ENCODE results near the gene RAD51B. TPM values are rescaled to one million over a fixed set of nuclear protein-coding genes. Genes with fewer than 3 reads are reported as not detected.

The RAD51B gene
- total and polyA plus RNA-seq, 2 experiments from 2014 or later, result 10.1 to 18.0 TPM

DNA sequence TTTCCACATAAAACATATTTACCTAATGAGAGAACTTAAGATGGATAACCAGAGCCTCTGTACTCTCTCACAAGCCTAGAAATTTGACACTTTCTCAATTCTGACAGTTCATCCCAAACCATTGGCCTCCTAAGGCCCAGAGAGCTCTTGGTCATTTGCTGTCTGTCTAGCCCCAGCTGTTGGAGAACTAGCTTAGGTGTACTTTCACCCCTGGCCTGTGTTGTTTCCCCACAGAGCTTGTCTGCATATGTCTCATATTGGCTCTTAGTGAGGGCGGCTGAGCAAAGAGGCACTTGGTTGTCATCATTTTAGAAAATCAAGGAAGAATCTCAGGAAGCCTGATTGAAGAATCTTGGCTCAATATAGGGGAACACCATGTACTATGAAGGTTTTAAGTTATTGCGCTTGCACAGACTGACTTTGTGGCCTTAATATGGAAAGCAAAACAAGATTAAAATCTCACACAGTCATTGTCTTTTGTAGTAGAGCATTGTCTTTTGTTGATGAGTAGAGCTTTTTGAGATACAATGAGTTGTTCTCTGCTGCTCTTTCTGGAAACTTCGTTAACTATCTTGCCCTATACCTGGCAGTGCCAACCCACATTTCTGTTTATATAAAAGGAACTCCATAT is 324.6 kb downstream of the RAD51B start:
- H3K9me2 ChIP-seq (replicated peaks; ENCODE audit: insufficient read depth), result no peaks in the 10 kb centered on the region
- peaks cover 68% of the 10 kb centered on the region for H3K4me1 ChIP-seq (ENCODE audit: insufficient read depth)
- TF ChIP-seq EZH2phosphoT487 (IDR thresholded peaks at IDR 0.05; ENCODE audit: low read depth, severe bottlenecking, unreplicated experiment) (no peak), EZH2 (IDR thresholded peaks at IDR 0.05; ENCODE audit: borderline replicate concordance) (no peak), CTCF (IDR thresholded peaks at IDR 0.05; ENCODE audit: poor library complexity) (no peak)
- peak; percentile 64 for DNase-seq (ENCODE audit: low spot score)
- H3K79me2 ChIP-seq, result no peaks in the 10 kb centered on the region
- no peaks in the 10 kb centered on the region for H3K9me3 ChIP-seq (ENCODE audit: low read depth)
- no peak overlapping the region for H3K4me3 ChIP-seq
- WGBS (ENCODE audit: low lambda C conversion rate, missing lambda C conversion rate), result 90% methylated on average over 3 of the region's 3 CpGs
- no peak overlapping the region for H3K4me2 ChIP-seq
- H3K27ac ChIP-seq, result peak overlapping the region; percentile 93
- no peak overlapping the region for H2AFZ ChIP-seq
- no peaks in the 10 kb centered on the region for H3K36me3 ChIP-seq (replicated peaks; ENCODE audit: insufficient read depth, low read depth)
- H4K20me1 ChIP-seq (ENCODE audit: insufficient read depth, poor library complexity, severe bottlenecking), result no peaks in the 10 kb centered on the region
- H3K27me3 ChIP-seq, result no peaks in the 10 kb centered on the region

GRCh38 chr14:68145036-68145435 is 325.5 kb downstream of the RAD51B start:
- Histone ChIP-seq H3K4me1 (ENCODE audit: insufficient read depth) (peaks cover 59% of the 10 kb centered on the region), H3K36me3 (replicated peaks; ENCODE audit: insufficient read depth, low read depth) (no peaks in the 10 kb centered on the region), H3K79me2 (no peaks in the 10 kb centered on the region), H3K4me2 (no peak overlapping the region), H3K4me3 (no peak overlapping the region), H3K27ac (peak overlapping the region; percentile 93), H2AFZ (no peak overlapping the region), H4K20me1 (ENCODE audit: insufficient read depth, poor library complexity, severe bottlenecking) (no peaks in the 10 kb centered on the region), H3K9me3 (ENCODE audit: low read depth) (no peaks in the 10 kb centered on the region), H3K27me3 (no peaks in the 10 kb centered on the region), H3K9me2 (replicated peaks; ENCODE audit: insufficient read depth) (no peaks in the 10 kb centered on the region)
- WGBS (ENCODE audit: low lambda C conversion rate, missing lambda C conversion rate), result 100% methylated on average over 2 of the region's 2 CpGs
- TF ChIP-seq EZH2 (IDR thresholded peaks at IDR 0.05; ENCODE audit: borderline replicate concordance) (no peak), CTCF (IDR thresholded peaks at IDR 0.05; ENCODE audit: poor library complexity) (no peak), EZH2phosphoT487 (IDR thresholded peaks at IDR 0.05; ENCODE audit: low read depth, severe bottlenecking, unreplicated experiment) (no peak)
- DNase-seq (ENCODE audit: low spot score), result no peak

GRCh38 chr14:68145539-68145938 is 326.0 kb downstream of the RAD51B start:
- Histone ChIP-seq H3K36me3 (replicated peaks; ENCODE audit: insufficient read depth, low read depth) (no peaks in the 10 kb centered on the region), H3K9me3 (ENCODE audit: low read depth) (no peaks in the 10 kb centered on the region), H3K4me1 (ENCODE audit: insufficient read depth) (peaks cover 57% of the 10 kb centered on the region), H3K79me2 (no peaks in the 10 kb centered on the region), H3K4me3 (no peak overlapping the region), H3K4me2 (no peak overlapping the region), H3K9me2 (replicated peaks; ENCODE audit: insufficient read depth) (no peaks in the 10 kb centered on the region), H3K27me3 (no peaks in the 10 kb centered on the region), H2AFZ (no peak overlapping the region), H4K20me1 (ENCODE audit: insufficient read depth, poor library complexity, severe bottlenecking) (no peaks in the 10 kb centered on the region), H3K27ac (peak overlapping the region; percentile 93)
- DNase-seq (ENCODE audit: low spot score), result no peak
- TF ChIP-seq EZH2 (IDR thresholded peaks at IDR 0.05; ENCODE audit: borderline replicate concordance) (no peak), CTCF (IDR thresholded peaks at IDR 0.05; ENCODE audit: poor library complexity) (no peak), EZH2phosphoT487 (IDR thresholded peaks at IDR 0.05; ENCODE audit: low read depth, severe bottlenecking, unreplicated experiment) (no peak)

Measured in hepatocyte (in vitro differentiated cells).